CD14-positive monocyte (primary cell): ENCODE results near the gene TNPO3. TPM values are rescaled to one million over a fixed set of nuclear protein-coding genes. Genes with fewer than 3 reads are reported as not detected.

Source experiments
- DNase-seq, 3 donors: peaks; one replicate each; pipeline ENCODE4 v3.0.0-alpha.2; 2011 to 2022
- H2AFZ ChIP-seq: 2 replicates; pipeline ENCODE4 v1.6.0; 2012; ENCODE audit warnings: mild to moderate bottlenecking, low read depth, low read length, inconsistent platforms; ENCODE audit not compliant: insufficient read depth, poor library complexity, severe bottlenecking
- H3K27ac ChIP-seq, 2 donors: 1 replicate in 1 of 2; 2 replicates in 1 of 2; pipeline ENCODE4 v1.5.1; 2012 to 2013; ENCODE audit warnings: low read length in 2 of 2, control low read depth in 1 of 2, inconsistent platforms in 1 of 2, low read depth in 1 of 2, mild to moderate bottlenecking in 1 of 2
- H3K27me3 ChIP-seq, 2 donors: one replicate each; pipeline versions ENCODE4 v1.6.0 to v1.6.1; 2011 to 2013; ENCODE audit warnings: low read length in 2 of 2; ENCODE audit not compliant: control insufficient read depth in 2 of 2, insufficient read depth in 2 of 2
- H3K36me3 ChIP-seq, 2 donors: replicated peaks in 1 of 2; 1 replicate in 1 of 2; 2 replicates in 1 of 2; pipeline versions ENCODE4 v1.5.1 to v1.6.1; 2012 to 2013; ENCODE audit warnings: low read length in 2 of 2, control low read depth in 1 of 2, inconsistent platforms in 1 of 2, mild to moderate bottlenecking in 1 of 2; ENCODE audit not compliant: insufficient read depth in 2 of 2, control insufficient read depth in 1 of 2
- H3K4me1 ChIP-seq, 2 donors: 1 replicate in 1 of 2; 2 replicates in 1 of 2; pipeline versions ENCODE4 v1.5.1 to v1.6.1; 2012 to 2013; ENCODE audit warnings: low read length in 2 of 2, control low read depth in 1 of 2, inconsistent platforms in 1 of 2, mild to moderate bottlenecking in 1 of 2, moderate library complexity in 1 of 2; ENCODE audit not compliant: insufficient read depth in 2 of 2, control insufficient read depth in 1 of 2
- H3K4me2 ChIP-seq: replicated peaks from 2 replicates; pipeline ENCODE3; 2012; ENCODE audit warnings: low read length, moderate library complexity, mild to moderate bottlenecking; ENCODE audit not compliant: poor library complexity, severe bottlenecking; ENCODE audit errors: extremely low read depth
- H3K4me3 ChIP-seq, 3 experiments: fragments of 200-600 bp in 1 of 3; sonication (generic) in 1 of 3; replicated peaks in 1 of 3; 1 replicate in 2 of 3; 2 replicates in 1 of 3; pipeline ENCODE4 v1.5.1; 2011 to 2013; ENCODE audit warnings: low read length in 3 of 3, mild to moderate bottlenecking in 3 of 3, control low read depth in 2 of 3, low read depth in 2 of 3, inconsistent platforms in 1 of 3, moderate library complexity in 1 of 3
- H3K79me2 ChIP-seq: 2 replicates; pipeline ENCODE4 v1.6.0; 2012; ENCODE audit warnings: mild to moderate bottlenecking, control low read depth, inconsistent platforms, low read length, moderate library complexity; ENCODE audit not compliant: insufficient read depth
- H3K9ac ChIP-seq: 2 replicates; pipeline ENCODE4 v1.6.0; 2017; ENCODE audit warnings: low read length, mild to moderate bottlenecking; ENCODE audit not compliant: insufficient read depth, poor library complexity, severe bottlenecking
- H3K9me3 ChIP-seq, 2 donors: replicated peaks in 1 of 2; 1 replicate in 1 of 2; 2 replicates in 1 of 2; pipeline versions ENCODE4 v1.5.1 to v1.6.1; 2012 to 2013; ENCODE audit warnings: low read length in 2 of 2, control low read depth in 1 of 2; ENCODE audit not compliant: control insufficient read depth in 1 of 2, insufficient read depth in 1 of 2
- H4K20me1 ChIP-seq: 2 replicates; pipeline ENCODE4 v1.6.0; 2012; ENCODE audit warnings: mild to moderate bottlenecking, low read length, control low read depth, moderate library complexity; ENCODE audit not compliant: insufficient read depth
- H3K27ac Mint-ChIP-seq, 7 donors: one replicate each; pipeline ENCODE4 v1.8.0; 2020; ENCODE audit warnings: mild to moderate bottlenecking in 7 of 7, mixed read lengths in 7 of 7, moderate library complexity in 6 of 7, inconsistent platforms in 2 of 7
- H3K27me3 Mint-ChIP-seq, 3 donors: one replicate each; pipeline ENCODE4 v1.8.0; 2021 to 2022; ENCODE audit warnings: low read depth in 3 of 3, mild to moderate bottlenecking in 3 of 3, mixed read lengths in 3 of 3, moderate library complexity in 3 of 3, inconsistent platforms in 1 of 3
- H3K36me3 Mint-ChIP-seq, 2 donors: one replicate each; pipeline ENCODE4 v1.8.0; 2020; ENCODE audit warnings: mixed read lengths in 2 of 2, inconsistent platforms in 1 of 2, mild to moderate bottlenecking in 1 of 2
- H3K4me1 Mint-ChIP-seq: one replicate; pipeline ENCODE4 v1.8.0; 2020; ENCODE audit warnings: mild to moderate bottlenecking, mixed read lengths
- H3K4me3 Mint-ChIP-seq, 2 donors: one replicate each; pipeline ENCODE4 v1.8.0; 2020; ENCODE audit warnings: mild to moderate bottlenecking in 2 of 2, mixed read lengths in 2 of 2, moderate library complexity in 1 of 2
- H3K9me3 Mint-ChIP-seq, 7 donors: one replicate each; pipeline ENCODE4 v1.8.0; 2020 to 2022; ENCODE audit warnings: mixed read lengths in 7 of 7, mild to moderate bottlenecking in 6 of 7, moderate library complexity in 6 of 7, inconsistent platforms in 2 of 7
- CTCF ChIP-seq: fragments of 200-600 bp; IDR thresholded peaks from one replicate; pipeline ENCODE4 v1.8.0; 2022; ENCODE audit warnings: antibody characterized with exemption, mild to moderate bottlenecking
- WGBS: methylation state at CpG from one replicate; pipeline ENCODE4 v1.1.5; 2013; ENCODE audit warnings: missing lambda C conversion rate; ENCODE audit not compliant: insufficient coverage; 5-methylcytosine and 5-hydroxymethylcytosine counted together
- intact Hi-C, 2 donors: fragments of 100-400 bp; cut with micrococcal nuclease; formaldehyde crosslinking; loops; one replicate each; pipeline versions ENCODE4 v1.15.0 to v1.15.1; 2023
- polyA plus RNA-seq, 3 donors: library from polyadenylated mRNA; depleted of rRNA in 1 of 3; unstranded in 2 of 3; stranded (reverse) in 1 of 3; fragments of 300-500 nt in 2 of 3; fragments of >200 nt in 1 of 3; fragmentation: Illumina TruSeq in 2 of 3; gene quantifications; 1 replicate in 2 of 3; 2 replicates in 1 of 3; pipeline ENCODE4 v1.2.3, GENCODE V29; 2012 to 2021

The TNPO3 gene
- polyA plus RNA-seq, 3 donors: 17.0 to 23.8 (median 19.7) TPM

GRCh38 chr7:128923411-128923800 lies 131.5 kb downstream of the TNPO3 start:
- Histone ChIP-seq H3K27me3 (peaks cover 0 to 5% of the 10 kb centered on the region in 2 donors), H3K27ac (no peak overlapping the region), H3K9me3 (peaks cover 0 to 4% of the 10 kb centered on the region in 2 donors), H3K4me2 (no peak overlapping the region), H3K79me2 (no peaks in the 10 kb centered on the region), H3K9ac (no peak overlapping the region), H4K20me1 (no peaks in the 10 kb centered on the region), H3K4me3 (no peak overlapping the region), H3K4me1 (peaks cover 24 to 38% of the 10 kb centered on the region in 2 donors), H2AFZ (no peak overlapping the region), H3K36me3 (no peaks in the 10 kb centered on the region)
- no peak overlapping the region for H3K4me3 Mint-ChIP-seq
- intact Hi-C loops: no loop called here
- H3K9me3 Mint-ChIP-seq: peaks cover under 1 to 4% (median 2%) of the 10 kb centered on the region in 7 donors
- 67% methylated on average over 4 of the region's 5 CpGs for WGBS
- no peak for DNase-seq
- no peak overlapping the region for H3K27ac Mint-ChIP-seq
- H3K36me3 Mint-ChIP-seq: no peaks in the 10 kb centered on the region
- no peak for TF ChIP-seq CTCF
- peaks cover 7 to 15% (median 8%) of the 10 kb centered on the region in 3 donors for H3K27me3 Mint-ChIP-seq
- peaks cover 39% of the 10 kb centered on the region for H3K4me1 Mint-ChIP-seq

GRCh38 chr7:128922496-128923410 lies 132.2 kb downstream of the TNPO3 start:
- Histone ChIP-seq H3K27me3 (peaks cover 0 to 5% of the 10 kb centered on the region in 2 donors), H4K20me1 (no peaks in the 10 kb centered on the region), H3K9me3 (no peaks in the 10 kb centered on the region), H3K27ac (no peak overlapping the region), H3K4me2 (no peak overlapping the region), H3K9ac (no peak overlapping the region), H3K36me3 (no peaks in the 10 kb centered on the region), H3K4me1 (peaks cover 24 to 38% of the 10 kb centered on the region in 2 donors), H3K79me2 (no peaks in the 10 kb centered on the region), H2AFZ (no peak overlapping the region), H3K4me3 (no peak overlapping the region)
- intact Hi-C loops: no loop called here
- no peak overlapping the region for H3K27ac Mint-ChIP-seq
- 91% methylated on average over 11 of the region's 16 CpGs for WGBS
- no peak overlapping the region for H3K4me3 Mint-ChIP-seq
- H3K27me3 Mint-ChIP-seq: peaks cover 11 to 17% (median 11%) of the 10 kb centered on the region in 3 donors
- no peak for DNase-seq
- no peak for TF ChIP-seq CTCF
- peaks cover 0 to 3% (median 0%) of the 10 kb centered on the region in 7 donors for H3K9me3 Mint-ChIP-seq
- no peaks in the 10 kb centered on the region for H3K36me3 Mint-ChIP-seq
- peaks cover 35% of the 10 kb centered on the region for H3K4me1 Mint-ChIP-seq
